NCI-H446 (cell line): ENCODE data around the gene MEGF11.

ENCODE experiments used
- DNase-seq, 2 experiments: peaks; one replicate each; lab custom pipeline; 2025; lab: John Stamatoyannopoulos, UW

Gene MEGF11

GRCh38 chr15:66253418-66254088 lies at the start of gene MEGF11:
Gene MEGF11 (minus strand): TSS chr15:66253750. CDS start chr15:66128403, 125,347 bp downstream.
- DNase-seq: peak in 1 of 2 experiments; percentile 18

GRCh38 chr15:66302489-66303278 lies 49.1 kb upstream of the MEGF11 start:
- no peak for DNase-seq

DNA sequence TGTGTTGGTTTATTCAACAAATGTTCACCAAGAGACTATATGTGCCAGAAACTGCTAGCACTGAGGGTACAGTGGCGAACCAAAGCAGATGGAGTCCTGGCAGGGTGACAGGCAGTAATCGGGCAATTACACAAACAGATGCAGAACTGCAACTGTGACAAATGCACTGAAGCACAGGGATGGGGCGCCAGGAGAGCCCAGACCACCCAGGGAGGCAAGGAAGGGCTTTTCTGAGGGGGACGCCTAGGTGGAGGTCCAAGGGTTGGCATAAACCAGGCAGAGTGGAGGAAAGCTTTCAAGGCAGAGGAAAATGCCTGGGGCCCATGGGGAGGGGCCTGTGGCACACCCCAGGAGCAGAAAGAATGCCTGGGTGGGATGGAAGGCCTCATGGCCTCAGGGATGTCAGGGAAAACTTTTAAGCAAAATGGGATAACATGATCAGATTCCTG lies 45.3 kb upstream of the MEGF11 start:
- DNase-seq: peak; percentile 28 to 72

- DNase-seq: no peak
Measured at GRCh38 chr15:66296186-66296585, 42.6 kb upstream of the MEGF11 start.

- DNase-seq: no peak
Measured at GRCh38 chr15:66294932-66295235, 41.3 kb upstream of the MEGF11 start.

- DNase-seq: peak in 1 of 2 experiments; percentile 28
Measured at GRCh38 chr15:66294157-66294931, 40.8 kb upstream of the MEGF11 start.

- peak in 1 of 2 experiments; percentile 53 for DNase-seq
Measured at GRCh38 chr15:66293419-66294156, 40.0 kb upstream of the MEGF11 start, which contains the start of gene DIS3L. Gene DIS3L (plus strand): TSS chr15:66293568. CDS start chr15:66293597, 29 bp downstream.

- DNase-seq: no peak
Measured at GRCh38 chr15:66292571-66293418, 39.2 kb upstream of the MEGF11 start.

DNA sequence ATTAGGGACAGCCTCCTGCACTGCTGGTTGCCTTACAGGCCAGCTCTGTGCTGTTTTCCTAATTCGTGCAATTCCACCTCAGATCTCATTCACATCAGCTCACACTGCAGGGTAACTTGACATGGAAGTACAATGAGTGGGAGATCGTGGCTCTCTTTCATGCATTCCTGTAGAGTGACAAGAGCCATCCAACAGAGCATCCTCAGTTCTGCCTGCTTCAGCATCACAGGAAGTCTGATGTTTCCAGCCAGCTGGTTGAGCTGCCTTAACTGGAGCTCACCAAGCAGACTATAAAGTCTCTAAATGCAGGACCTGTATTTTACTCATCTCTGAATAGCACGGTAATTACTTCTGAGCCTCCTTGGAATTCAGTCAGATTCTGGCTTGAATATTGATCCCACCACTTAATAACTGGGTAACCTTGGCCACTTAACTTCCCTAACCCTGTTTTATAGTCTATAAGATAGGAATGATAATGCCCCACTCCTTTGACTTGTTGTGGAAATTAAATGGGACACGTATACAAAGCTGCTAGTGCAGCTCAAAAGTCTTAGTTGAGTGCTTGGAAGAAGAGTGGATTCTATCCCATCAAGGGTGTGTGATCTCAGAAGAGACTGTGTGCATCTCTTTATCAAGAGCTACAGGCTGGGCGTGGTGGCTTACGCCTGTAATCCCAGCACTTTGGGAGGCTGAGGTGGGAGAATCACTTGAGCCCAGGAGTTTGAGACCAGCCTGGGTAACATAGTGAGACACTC lies 38.4 kb upstream of the MEGF11 start:
- no peak for DNase-seq

DNA sequence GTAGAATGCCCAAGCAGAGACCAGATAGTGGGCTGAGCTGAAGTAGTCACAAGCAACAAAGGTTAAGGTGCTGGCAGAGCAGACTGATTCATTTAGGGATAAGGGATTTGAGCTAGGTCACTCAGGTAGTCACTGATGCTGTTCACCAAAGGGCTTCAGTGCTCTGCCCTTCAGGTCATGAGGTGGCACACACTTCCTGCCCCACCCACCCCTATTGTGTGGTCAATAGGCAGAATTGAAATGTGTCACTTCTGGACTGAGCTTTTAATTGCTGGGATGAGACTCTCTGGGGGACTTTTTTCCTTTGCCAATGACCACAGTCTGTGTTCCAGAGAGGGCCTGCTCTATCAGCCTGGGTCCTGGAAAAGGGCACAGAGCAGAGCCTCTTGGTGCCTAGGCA lies 37.0 kb upstream of the MEGF11 start:
- no peak for DNase-seq

DNA sequence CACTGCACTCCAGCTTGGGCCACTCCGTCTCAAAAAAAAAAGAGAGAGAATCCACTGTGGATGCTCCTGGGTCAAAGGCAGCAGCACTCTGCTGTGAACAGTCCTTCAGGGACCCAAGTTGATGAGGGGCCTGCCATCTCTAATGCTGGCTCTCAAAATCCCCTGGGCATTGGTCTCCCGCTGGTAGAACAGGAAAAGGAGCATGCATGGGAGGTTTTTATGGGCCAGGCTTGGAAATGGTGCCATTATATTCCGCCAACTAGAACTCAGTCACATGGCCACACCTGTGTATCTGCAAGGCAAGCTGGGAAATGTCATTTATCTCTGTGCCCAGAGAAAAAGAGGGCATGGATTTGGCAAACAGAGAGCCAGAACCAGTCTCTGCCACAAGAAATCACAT lies 36.5 kb upstream of the MEGF11 start:
- DNase-seq: no peak

GRCh38 chr15:66288551-66289185 lies 35.1 kb upstream of the MEGF11 start:
- no peak for DNase-seq

DNA sequence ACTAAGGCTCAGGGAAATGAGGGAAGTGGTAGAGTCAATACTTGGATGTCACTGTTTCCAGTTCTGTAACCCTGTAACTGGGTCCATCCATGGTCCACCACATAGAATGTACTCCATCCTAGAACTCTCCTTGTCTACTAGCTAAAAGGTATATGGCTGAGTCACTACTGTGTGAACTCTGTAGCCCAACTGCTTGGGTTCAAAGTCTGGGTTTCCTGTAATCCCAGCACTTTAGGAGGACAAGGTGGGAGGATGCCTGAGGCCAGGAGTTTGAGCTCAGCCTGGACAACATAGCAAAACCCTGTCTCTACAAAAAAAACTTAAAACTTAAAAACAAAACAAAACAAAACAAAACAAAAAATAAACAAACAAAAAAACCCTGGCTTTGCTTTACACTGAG lies 34.5 kb upstream of the MEGF11 start:
- DNase-seq: no peak

GRCh38 chr15:66287461-66288057 lies 34.0 kb upstream of the MEGF11 start:
- peak; percentile 58 to 64 for DNase-seq

DNA sequence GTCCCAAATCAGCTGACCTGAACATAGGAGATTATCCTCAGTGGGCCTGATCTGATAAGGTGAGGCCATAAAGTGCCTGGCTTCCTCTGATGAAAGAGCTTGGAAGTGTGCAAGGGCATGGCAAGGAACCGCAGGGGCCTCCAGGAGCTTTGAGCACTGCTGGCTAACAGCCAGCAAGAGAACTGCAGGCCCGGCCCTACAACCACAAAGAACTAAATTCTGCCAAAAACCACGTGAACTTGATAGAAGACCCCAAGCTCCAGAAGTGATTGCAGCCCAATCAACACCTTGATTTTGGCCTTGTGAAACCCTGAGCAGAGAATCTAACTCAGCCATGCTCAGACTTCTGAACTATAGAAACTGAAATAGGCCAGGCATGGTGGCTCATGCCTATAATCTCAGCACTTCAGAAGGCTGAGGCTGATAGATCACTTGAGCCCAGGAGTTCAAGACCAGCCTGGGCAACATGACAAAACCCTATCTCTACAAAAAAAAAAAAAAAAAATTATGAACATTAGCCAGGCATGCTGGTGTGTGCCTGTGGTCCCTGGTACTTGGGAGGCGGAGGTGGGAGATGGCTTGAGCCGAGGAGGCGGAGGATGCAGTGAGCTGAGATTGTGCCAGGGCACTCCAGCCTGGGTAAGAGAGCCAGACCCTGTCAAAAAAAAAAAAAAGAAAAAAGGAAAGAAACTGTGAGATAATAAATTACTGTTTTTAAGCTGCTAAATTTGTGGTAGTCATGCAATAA lies 32.2 kb upstream of the MEGF11 start:
- DNase-seq: peak in 1 of 2 experiments; percentile 1

- no peak for DNase-seq
Measured at GRCh38 chr15:66284271-66284670, 30.7 kb upstream of the MEGF11 start.

GRCh38 chr15:66278671-66279070 lies 25.1 kb upstream of the MEGF11 start:
- no peak for DNase-seq

- DNase-seq: no peak
Measured at GRCh38 chr15:66278056-66278455, 24.5 kb upstream of the MEGF11 start.

DNA sequence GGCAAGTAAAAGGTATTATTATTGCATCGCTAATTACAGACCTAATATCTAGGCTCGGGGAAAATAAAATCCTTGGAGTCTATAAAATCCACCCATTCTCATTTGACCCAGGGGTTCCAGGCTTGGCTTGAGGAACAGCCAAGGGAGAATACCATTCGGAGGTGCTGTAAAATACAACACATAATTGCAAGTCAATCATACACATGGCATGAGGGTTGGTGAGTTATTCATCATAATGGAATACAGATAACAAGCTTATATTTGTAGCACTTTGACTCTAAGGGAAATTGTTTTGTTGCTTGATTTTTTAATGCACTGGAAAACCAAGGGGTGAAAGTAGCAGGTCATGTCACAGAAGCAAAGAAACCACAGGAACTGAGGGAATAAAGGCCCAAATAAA lies 23.0 kb upstream of the MEGF11 start:
- no peak for DNase-seq
